AML-193 (cell line): ENCODE data around the gene CCDC18.

Experiments used
- DNase-seq, 2 experiments: peaks; one replicate each; lab custom pipeline; 2025; lab: John Stamatoyannopoulos, UW

CCDC18 gene

DNA sequence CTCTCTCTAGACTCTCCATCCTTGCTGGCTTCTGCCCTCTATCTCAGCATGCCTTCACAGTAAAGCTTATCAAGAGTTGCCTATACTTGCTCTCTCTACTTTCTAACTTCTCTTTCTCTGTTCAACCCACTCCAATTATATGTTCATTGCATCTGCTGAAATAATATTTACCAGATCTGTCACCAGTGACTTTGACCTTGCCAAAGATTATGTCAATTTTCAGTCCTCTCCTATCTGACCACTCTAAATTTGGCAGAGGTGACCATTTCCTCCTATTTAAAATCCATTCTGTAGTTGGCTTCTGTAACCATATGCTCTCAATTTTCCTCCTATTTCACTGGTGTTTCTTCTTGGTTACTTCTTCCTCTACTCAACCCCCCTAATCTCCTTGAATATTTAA is 126.4 kb downstream of the CCDC18 start:
- no peak for DNase-seq

DNA sequence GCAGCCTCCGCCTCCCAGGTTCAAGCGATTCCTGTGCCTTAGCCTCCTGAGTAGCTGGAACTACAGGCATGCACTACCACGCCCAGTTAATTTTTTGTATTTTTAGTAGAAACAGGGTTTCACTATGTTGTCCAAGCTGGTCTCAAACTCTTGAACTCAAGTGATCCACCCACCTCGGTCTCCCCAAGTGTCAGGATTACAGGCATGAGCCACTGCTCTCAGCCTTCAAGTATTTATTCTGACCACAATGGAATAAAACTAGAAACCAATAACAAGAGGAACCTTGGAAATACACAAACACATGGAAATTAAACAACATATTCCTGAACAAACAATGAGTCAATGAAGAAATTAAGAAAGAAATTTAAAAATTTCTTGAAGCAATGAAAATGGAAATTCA is 132.5 kb downstream of the CCDC18 start:
- no peak for DNase-seq

DNA sequence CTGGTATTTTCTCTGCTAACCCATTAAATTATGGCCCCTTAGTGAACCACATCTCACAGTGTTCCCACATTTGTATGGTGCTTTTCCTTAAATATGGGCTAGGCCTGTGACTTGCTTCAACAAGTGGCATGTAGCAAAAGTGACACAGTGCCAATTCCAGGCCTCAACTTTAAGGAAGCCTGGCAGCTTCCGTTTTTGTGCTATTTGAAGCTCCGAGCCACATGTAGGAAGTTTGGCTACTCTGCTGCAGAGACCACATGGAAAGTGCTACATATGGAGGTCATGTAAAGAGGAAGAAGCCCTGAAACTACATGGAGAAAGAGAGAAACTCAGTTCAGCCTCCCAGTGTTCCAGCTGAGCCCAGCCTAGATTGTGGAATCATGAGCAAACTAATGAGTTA is 136.7 kb downstream of the CCDC18 start:
- peak; percentile 63 for DNase-seq

DNA sequence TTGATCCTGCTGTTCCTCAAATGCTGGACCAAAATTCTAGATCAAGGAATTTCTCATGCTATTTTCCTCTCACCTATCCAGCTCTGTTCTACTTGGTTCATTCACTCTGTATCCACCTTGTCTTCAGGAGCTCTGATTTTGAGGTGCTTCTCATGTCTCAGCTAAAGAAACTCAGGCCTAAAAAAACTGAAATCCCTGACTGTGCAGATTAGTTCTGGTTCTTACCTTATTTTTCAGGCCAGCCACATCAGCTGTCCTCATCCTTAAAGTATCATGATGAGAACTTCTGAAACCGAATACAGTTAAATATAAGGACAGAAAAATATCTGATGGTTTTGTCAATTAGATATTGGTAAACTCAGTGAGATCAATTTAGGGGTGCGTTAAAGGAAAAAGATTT is 137.4 kb downstream of the CCDC18 start:
- no peak for DNase-seq

DNA sequence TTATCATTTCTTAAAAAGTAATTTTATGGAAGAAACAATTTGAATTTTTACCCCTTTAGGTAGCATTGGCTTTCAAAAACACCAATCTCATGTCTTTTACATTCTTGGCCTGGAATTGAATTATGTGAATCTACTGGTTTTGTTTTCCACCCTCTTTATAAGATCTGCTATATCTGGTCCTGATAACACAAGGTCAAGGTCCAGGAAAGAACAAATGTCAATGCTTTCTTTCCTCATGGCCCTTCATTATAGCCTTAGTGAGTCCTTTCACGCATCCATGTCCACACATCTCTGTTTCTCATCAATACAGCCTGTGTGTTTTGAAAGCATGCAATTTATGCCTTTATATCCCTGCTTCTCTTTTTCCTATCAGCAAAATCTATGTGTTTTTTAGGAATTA is 141.2 kb downstream of the CCDC18 start:
- DNase-seq, result no peak

DNA sequence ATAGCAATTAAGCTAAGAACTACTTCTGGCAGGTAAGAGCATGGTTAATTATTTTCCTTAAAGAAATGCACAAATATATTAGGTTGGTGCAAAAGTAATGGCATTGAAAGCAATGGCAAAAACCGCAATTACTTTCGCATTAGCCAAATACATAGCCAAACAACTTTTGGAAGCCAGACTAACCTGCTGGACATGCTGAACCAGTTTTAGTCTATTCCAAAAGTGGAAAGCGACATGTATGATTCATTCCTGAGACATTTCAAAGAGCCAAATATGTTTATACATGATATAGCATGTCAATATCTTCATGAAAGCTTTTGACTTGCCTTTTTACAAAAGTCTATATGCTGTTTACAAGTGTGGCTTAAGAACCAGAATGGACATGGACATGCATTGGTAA is 141.8 kb downstream of the CCDC18 start:
- DNase-seq, result no peak

DNA sequence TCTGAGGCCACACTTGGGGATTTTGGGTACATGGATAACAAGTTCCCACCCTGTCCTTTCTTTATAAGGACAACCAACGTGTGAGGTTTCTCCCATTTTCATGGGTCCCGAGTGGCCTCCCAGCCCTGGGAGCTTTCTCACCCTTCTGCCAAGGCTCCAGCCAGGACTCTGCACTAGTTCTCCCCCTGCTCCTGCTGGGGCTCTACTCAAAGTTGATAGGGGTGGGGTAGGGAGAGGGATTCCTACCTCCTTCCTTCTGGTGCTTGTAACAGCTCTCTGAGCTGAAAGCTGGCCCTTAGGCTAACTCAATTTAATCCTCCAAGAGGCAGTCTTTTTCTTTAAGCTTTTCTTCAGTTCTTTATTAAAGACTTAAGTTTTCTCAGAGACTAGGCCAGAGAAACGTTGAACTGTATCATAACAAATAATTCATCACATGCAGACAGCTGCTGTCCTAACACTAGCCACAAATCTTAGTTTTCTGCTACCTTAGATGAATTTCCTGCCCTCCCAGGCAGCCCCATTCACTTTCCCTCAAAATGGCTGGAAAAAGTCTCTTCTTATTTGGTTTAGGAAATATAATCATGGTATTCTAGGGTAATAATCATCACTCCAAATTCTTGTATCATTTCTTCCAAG is 142.8 kb downstream of the CCDC18 start:
- DNase-seq, result no peak

DNA sequence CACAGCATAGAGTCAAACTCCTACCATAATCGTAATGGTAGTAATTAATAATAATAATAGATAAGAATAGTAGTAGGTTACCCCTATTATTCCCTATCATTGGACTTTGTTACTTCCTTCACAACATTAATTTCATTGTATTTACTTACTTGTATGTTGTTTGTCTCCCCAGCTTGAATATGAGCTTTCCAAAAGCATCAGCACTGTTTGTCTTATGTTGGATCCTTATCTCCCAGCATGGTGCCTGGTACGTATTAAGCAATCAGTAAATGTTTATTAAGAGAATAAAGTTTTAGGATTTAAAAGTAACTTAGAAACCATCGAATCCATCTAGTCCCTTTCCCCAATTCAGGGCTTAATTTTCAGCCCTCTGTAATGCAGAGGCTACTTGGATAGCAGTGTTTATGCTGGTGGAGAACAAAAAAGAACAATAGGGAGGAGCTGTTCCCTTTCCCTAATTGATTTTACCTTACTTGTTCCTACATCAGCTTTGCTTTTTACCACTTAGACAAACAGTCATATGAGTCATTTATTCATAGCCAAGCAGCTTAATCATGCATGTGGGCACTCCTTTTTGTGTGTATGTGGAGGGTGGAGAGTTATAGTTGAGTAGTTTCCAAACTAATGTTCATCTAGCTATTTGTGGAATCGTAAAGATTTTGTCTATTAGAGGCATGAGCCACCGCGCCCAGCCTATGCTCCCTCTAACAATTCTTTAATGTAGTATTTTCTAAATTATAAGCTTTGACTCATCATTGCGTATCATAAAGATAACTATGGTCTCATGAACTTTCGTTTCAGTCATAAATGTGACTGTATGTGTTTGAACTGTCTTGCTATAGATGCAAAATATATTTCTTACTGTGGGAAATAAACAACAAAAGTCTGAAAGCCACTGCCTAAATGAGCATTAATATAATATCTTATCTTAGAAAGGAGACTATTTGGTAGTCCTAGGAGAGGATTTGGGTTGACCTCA is 144.3 kb downstream of the CCDC18 start:
- DNase-seq, result no peak
